HepG2 (cell line): ENCODE measurements around the gene TRRAP. TPM values are rescaled to one million over a fixed set of nuclear protein-coding genes. Genes with fewer than 3 reads are reported as not detected.
A peak's percentile ranks its signal among the peaks of the same experiment; 100 is the strongest.

Experiments used
- ARNT2 ChIP-seq: sonication (generic); formaldehyde crosslinking; IDR thresholded peaks from 2 replicates; pipeline ENCODE4 v1.8.0; 2022; ENCODE audit warnings: mild to moderate bottlenecking, low read depth, missing genetic modification reagents, moderate library complexity
- ELF1 ChIP-seq: sonication (generic); formaldehyde crosslinking; IDR thresholded peaks from 2 replicates; pipeline ENCODE4 v1.4.0; 2020; ENCODE audit warnings: missing genetic modification reagents
- ERF ChIP-seq: IDR thresholded peaks from 2 replicates; pipeline ENCODE4 v1.6.1; 2018; ENCODE audit warnings: missing biosample characterization, missing genetic modification reagents
- ETV6 ChIP-seq: sonication (generic); formaldehyde crosslinking; conservative IDR thresholded peaks from 2 replicates; pipeline ENCODE4 v1.4.0; 2020; ENCODE audit warnings: missing genetic modification reagents
- GABPA ChIP-seq, 2 experiments: IDR thresholded peaks; 2 replicates each; pipeline ENCODE4 v1.6.1; 2011 to 2016; ENCODE audit warnings: low read depth in 2 of 2, low read length in 1 of 2, missing biosample characterization in 1 of 2, missing genetic modification characterization in 1 of 2
- IRX3 ChIP-seq: sonication (generic); formaldehyde crosslinking; IDR thresholded peaks from 2 replicates; pipeline ENCODE4 v1.8.1; 2023; ENCODE audit warnings: mild to moderate bottlenecking, low read depth, missing genetic modification reagents, borderline replicate concordance
- KAT7 ChIP-seq: IDR thresholded peaks from 2 replicates; pipeline ENCODE4 v1.6.1; 2018; ENCODE audit warnings: borderline replicate concordance, missing compliant biosample characterization
- SMAD9 ChIP-seq: sonication (generic); formaldehyde crosslinking; IDR thresholded peaks from 2 replicates; pipeline ENCODE4 v1.5.1; 2020; ENCODE audit warnings: mild to moderate bottlenecking, missing genetic modification reagents
- SP2 ChIP-seq: sonication (generic); formaldehyde crosslinking; IDR thresholded peaks from 2 replicates; pipeline ENCODE4 v1.5.1; 2020; ENCODE audit warnings: mild to moderate bottlenecking, missing genetic modification reagents
- TCF12 ChIP-seq, 2 experiments: fragments of 450-650 bp in 1 of 2; sonication (generic) in 1 of 2; formaldehyde crosslinking in 1 of 2; IDR thresholded peaks; 2 replicates each; pipeline versions ENCODE4 v1.6.1 to v1.8.0; 2017 to 2022; ENCODE audit warnings: antibody characterized with exemption in 1 of 2, mild to moderate bottlenecking in 1 of 2, missing genetic modification reagents in 1 of 2, moderate library complexity in 1 of 2
- TGIF2 ChIP-seq: IDR thresholded peaks from 2 replicates; pipeline ENCODE4 v1.6.1; 2016; ENCODE audit warnings: control low read depth, missing compliant biosample characterization
- YEATS2 ChIP-seq: sonication (generic); formaldehyde crosslinking; IDR thresholded peaks from 2 replicates; pipeline ENCODE4 v1.4.0; 2020; ENCODE audit warnings: missing genetic modification reagents, borderline replicate concordance
- ZBTB14 ChIP-seq: sonication (generic); formaldehyde crosslinking; IDR thresholded peaks from 2 replicates; pipeline ENCODE4 v1.4.0; 2020; ENCODE audit warnings: missing genetic modification reagents
- ZNF580 ChIP-seq: IDR thresholded peaks from 2 replicates; pipeline ENCODE4 v1.6.1; 2016; ENCODE audit warnings: low read depth, borderline replicate concordance
- polyA plus RNA-seq, 8 experiments: library from polyadenylated mRNA; depleted of rRNA in 3 of 8; stranded (reverse) in 7 of 8; unstranded in 1 of 8; fragments of >200 nt; fragmentation: Illumina TruSeq in 4 of 8; extraction: Trizol in 4 of 8; gene quantifications; 2 replicates each; pipeline versions ENCODE4 v1.2.1 to v1.2.3, GENCODE V29; 2011 to 2016; ENCODE audit warnings: low read depth in 4 of 8, missing spikeins in 1 of 8, mixed read lengths in 1 of 8; ENCODE audit not compliant: insufficient read depth in 1 of 8
- total RNA-seq, 5 experiments: library from RNA; depleted of rRNA; stranded (reverse); fragments of >200 nt; fragmentation: Illumina TruSeq; extraction: Trizol; gene quantifications; 2 replicates each; pipeline ENCODE4 v1.2.3, GENCODE V29; 2016; ENCODE audit warnings: low read depth in 1 of 5
- TF ChIP-seq, protein P1 (sequence below): sonication (generic); formaldehyde crosslinking; IDR thresholded peaks from 2 replicates; pipeline ENCODE4 v1.5.1; 2020; ENCODE audit warnings: missing genetic modification reagents, mild to moderate bottlenecking, borderline replicate concordance
- TF ChIP-seq, protein P2 (sequence below): sonication (generic); formaldehyde crosslinking; IDR thresholded peaks from 2 replicates; pipeline ENCODE4 v1.5.1; 2020; ENCODE audit warnings: mild to moderate bottlenecking, missing genetic modification reagents, moderate library complexity
- TF ChIP-seq, protein P3 (sequence below): sonication (generic); formaldehyde crosslinking; IDR thresholded peaks from 2 replicates; pipeline ENCODE4 v1.8.1; 2023; ENCODE audit warnings: mild to moderate bottlenecking, missing genetic modification reagents
- TF ChIP-seq, protein P4 (sequence below): sonication (generic); formaldehyde crosslinking; IDR thresholded peaks from 2 replicates; pipeline ENCODE4 v1.4.0; 2020; ENCODE audit warnings: missing genetic modification reagents

Gene TRRAP
- total and polyA plus RNA-seq, 2 of the 13 experiments (the other 11 are each of a cell fraction or from before 2014, with no cell fraction given): 8.6 to 10.5 TPM

GRCh38 chr7:98922392-98923187 lies 44.3 kb downstream of the TRRAP start (continued):
- peak; percentile 37; the same call in 1 of the 2 replicates for TF ChIP-seq ELF1 (CRISPR knock-in tag)
- no peak for TF ChIP-seq GABPA (IDR thresholded peaks at IDR 0.05; ENCODE audit: low read depth, low read length)
- TF ChIP-seq GABPA (CRISPR knock-in tag; IDR thresholded peaks at IDR 0.05; ENCODE audit: low read depth): 0 out of 2 replicates have a peak, but pooled peaks have one; percentile 33
- no peak for TF ChIP-seq KAT7 (CRISPR knock-in tag)
- TF ChIP-seq SP2 (CRISPR knock-in tag): no peak
- TF ChIP-seq, protein P1, sequence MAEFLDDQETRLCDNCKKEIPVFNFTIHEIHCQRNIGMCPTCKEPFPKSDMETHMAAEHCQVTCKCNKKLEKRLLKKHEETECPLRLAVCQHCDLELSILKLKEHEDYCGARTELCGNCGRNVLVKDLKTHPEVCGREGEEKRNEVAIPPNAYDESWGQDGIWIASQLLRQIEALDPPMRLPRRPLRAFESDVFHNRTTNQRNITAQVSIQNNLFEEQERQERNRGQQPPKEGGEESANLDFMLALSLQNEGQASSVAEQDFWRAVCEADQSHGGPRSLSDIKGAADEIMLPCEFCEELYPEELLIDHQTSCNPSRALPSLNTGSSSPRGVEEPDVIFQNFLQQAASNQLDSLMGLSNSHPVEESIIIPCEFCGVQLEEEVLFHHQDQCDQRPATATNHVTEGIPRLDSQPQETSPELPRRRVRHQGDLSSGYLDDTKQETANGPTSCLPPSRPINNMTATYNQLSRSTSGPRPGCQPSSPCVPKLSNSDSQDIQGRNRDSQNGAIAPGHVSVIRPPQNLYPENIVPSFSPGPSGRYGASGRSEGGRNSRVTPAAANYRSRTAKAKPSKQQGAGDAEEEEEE (CRISPR knock-in tag): no peak
- 0 out of 2 replicates have a peak, but pooled peaks have one; percentile 35 for TF ChIP-seq ERF
- 0 out of 2 replicates have a peak, but pooled peaks have one; percentile 24 for TF ChIP-seq ZNF580
- TF ChIP-seq, protein P2, sequence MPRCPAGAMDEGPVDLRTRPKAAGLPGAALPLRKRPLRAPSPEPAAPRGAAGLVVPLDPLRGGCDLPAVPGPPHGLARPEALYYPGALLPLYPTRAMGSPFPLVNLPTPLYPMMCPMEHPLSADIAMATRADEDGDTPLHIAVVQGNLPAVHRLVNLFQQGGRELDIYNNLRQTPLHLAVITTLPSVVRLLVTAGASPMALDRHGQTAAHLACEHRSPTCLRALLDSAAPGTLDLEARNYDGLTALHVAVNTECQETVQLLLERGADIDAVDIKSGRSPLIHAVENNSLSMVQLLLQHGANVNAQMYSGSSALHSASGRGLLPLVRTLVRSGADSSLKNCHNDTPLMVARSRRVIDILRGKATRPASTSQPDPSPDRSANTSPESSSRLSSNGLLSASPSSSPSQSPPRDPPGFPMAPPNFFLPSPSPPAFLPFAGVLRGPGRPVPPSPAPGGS (CRISPR knock-in tag): no peak
- no peak for TF ChIP-seq ETV6
- TF ChIP-seq, protein P3, sequence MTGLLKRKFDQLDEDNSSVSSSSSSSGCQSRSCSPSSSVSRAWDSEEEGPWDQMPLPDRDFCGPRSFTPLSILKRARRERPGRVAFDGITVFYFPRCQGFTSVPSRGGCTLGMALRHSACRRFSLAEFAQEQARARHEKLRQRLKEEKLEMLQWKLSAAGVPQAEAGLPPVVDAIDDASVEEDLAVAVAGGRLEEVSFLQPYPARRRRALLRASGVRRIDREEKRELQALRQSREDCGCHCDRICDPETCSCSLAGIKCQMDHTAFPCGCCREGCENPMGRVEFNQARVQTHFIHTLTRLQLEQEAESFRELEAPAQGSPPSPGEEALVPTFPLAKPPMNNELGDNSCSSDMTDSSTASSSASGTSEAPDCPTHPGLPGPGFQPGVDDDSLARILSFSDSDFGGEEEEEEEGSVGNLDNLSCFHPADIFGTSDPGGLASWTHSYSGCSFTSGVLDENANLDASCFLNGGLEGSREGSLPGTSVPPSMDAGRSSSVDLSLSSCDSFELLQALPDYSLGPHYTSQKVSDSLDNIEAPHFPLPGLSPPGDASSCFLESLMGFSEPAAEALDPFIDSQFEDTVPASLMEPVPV (CRISPR knock-in tag): no peak
- TF ChIP-seq, protein P4, sequence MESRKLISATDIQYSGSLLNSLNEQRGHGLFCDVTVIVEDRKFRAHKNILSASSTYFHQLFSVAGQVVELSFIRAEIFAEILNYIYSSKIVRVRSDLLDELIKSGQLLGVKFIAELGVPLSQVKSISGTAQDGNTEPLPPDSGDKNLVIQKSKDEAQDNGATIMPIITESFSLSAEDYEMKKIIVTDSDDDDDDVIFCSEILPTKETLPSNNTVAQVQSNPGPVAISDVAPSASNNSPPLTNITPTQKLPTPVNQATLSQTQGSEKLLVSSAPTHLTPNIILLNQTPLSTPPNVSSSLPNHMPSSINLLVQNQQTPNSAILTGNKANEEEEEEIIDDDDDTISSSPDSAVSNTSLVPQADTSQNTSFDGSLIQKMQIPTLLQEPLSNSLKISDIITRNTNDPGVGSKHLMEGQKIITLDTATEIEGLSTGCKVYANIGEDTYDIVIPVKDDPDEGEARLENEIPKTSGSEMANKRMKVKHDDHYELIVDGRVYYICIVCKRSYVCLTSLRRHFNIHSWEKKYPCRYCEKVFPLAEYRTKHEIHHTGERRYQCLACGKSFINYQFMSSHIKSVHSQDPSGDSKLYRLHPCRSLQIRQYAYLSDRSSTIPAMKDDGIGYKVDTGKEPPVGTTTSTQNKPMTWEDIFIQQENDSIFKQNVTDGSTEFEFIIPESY (CRISPR knock-in tag): 0 out of 2 replicates have a peak, but pooled peaks have one; percentile 11
- no peak for TF ChIP-seq ZBTB14 (CRISPR knock-in tag)
- no peak for TF ChIP-seq SMAD9 (CRISPR knock-in tag)
- peak; percentile 58; the same call in 1 of the 2 replicates for TF ChIP-seq ARNT2 (CRISPR knock-in tag)
- TF ChIP-seq TCF12 (IDR thresholded peaks at IDR 0.05): no peak
- no peak for TF ChIP-seq TCF12 (CRISPR knock-in tag; IDR thresholded peaks at IDR 0.05)
- TF ChIP-seq TGIF2: peak; percentile 69; the same call in 1 of the 2 replicates
- TF ChIP-seq YEATS2 (CRISPR knock-in tag): peak; percentile 34; the same call in 1 of the 2 replicates
- TF ChIP-seq IRX3 (CRISPR knock-in tag): no peak
